Measurements from ENCODE around the gene STARD6. TPM values are rescaled to one million over a fixed set of nuclear protein-coding genes. Genes with fewer than 3 reads are reported as not detected.

STARD6 gene, protein sequence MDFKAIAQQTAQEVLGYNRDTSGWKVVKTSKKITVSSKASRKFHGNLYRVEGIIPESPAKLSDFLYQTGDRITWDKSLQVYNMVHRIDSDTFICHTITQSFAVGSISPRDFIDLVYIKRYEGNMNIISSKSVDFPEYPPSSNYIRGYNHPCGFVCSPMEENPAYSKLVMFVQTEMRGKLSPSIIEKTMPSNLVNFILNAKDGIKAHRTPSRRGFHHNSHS
- not detected for polyA plus RNA-seq (2013, experiment 1 of 4)
- polyA plus RNA-seq (2013, experiment 2 of 4), result 0.43 TPM
- polyA plus RNA-seq (2013, experiment 3 of 4), result not detected
- not detected for polyA plus RNA-seq (2013, experiment 4 of 4)

GRCh38 chr18:54357660-54358494, at the start of gene STARD6, which contains the start of gene C18orf54:
TSS of gene STARD6 (minus strand) at chr18:54357858. CDS start at chr18:54354573, 3,285 bp downstream.
TSS of gene C18orf54 (plus strand) at chr18:54357906. CDS start at chr18:54360573, 2,667 bp downstream.
- H3K36me3 ChIP-seq (ENCODE audit: control insufficient read depth, insufficient read depth, low read length), result peaks cover 16% of the 10 kb centered on the region
- H3K9me3 ChIP-seq (ENCODE audit: control insufficient read depth, low read length), result no peaks in the 10 kb centered on the region
- peak within 1 kb of the TSS; percentile 19 for H3K27ac ChIP-seq (ENCODE audit: insufficient read depth, low read depth, low read length, poor library complexity, severe bottlenecking)
- 0 to 1% methylated on average over 62 of the region's 62 CpGs for WGBS, 2 experiments
- no peaks in the 10 kb centered on the region for H3K27me3 ChIP-seq (ENCODE audit: control insufficient read depth, insufficient read depth, low read length, poor library complexity, severe bottlenecking)
- peak within 1 kb of the TSS; percentile 67 for H3K4me3 ChIP-seq (ENCODE audit: insufficient read depth, low read depth, low read length)
- H3K4me1 ChIP-seq (ENCODE audit: control insufficient read depth, insufficient read depth, low read length), result no peaks in the 10 kb centered on the region

GRCh38 chr18:54405290-54405689, 47.6 kb upstream of the STARD6 start:
- Histone ChIP-seq H3K4me1 (ENCODE audit: control insufficient read depth, insufficient read depth, low read length) (no peaks in the 10 kb centered on the region), H3K27ac (ENCODE audit: insufficient read depth, low read depth, low read length, poor library complexity, severe bottlenecking) (no peak overlapping the region), H3K4me3 (ENCODE audit: insufficient read depth, low read depth, low read length) (no peak overlapping the region), H3K27me3 (ENCODE audit: control insufficient read depth, insufficient read depth, low read length, poor library complexity, severe bottlenecking) (no peaks in the 10 kb centered on the region), H3K36me3 (ENCODE audit: control insufficient read depth, insufficient read depth, low read length) (no peaks in the 10 kb centered on the region), H3K9me3 (ENCODE audit: control insufficient read depth, low read length) (no peaks in the 10 kb centered on the region)

- Histone ChIP-seq H3K27ac (ENCODE audit: insufficient read depth, low read depth, low read length, poor library complexity, severe bottlenecking) (no peak overlapping the region), H3K36me3 (ENCODE audit: control insufficient read depth, insufficient read depth, low read length) (no peaks in the 10 kb centered on the region), H3K4me1 (ENCODE audit: control insufficient read depth, insufficient read depth, low read length) (no peaks in the 10 kb centered on the region), H3K4me3 (ENCODE audit: insufficient read depth, low read depth, low read length) (no peak overlapping the region), H3K9me3 (ENCODE audit: control insufficient read depth, low read length) (no peaks in the 10 kb centered on the region), H3K27me3 (ENCODE audit: control insufficient read depth, insufficient read depth, low read length, poor library complexity, severe bottlenecking) (no peaks in the 10 kb centered on the region)
- 100% methylated on average over 1 of the region's 1 CpG; no CpG with 5 or more reads in 1 of the 2 experiments for WGBS, 2 experiments
Observed at GRCh38 chr18:54396760-54397159, 39.1 kb upstream of the STARD6 start.

DNA sequence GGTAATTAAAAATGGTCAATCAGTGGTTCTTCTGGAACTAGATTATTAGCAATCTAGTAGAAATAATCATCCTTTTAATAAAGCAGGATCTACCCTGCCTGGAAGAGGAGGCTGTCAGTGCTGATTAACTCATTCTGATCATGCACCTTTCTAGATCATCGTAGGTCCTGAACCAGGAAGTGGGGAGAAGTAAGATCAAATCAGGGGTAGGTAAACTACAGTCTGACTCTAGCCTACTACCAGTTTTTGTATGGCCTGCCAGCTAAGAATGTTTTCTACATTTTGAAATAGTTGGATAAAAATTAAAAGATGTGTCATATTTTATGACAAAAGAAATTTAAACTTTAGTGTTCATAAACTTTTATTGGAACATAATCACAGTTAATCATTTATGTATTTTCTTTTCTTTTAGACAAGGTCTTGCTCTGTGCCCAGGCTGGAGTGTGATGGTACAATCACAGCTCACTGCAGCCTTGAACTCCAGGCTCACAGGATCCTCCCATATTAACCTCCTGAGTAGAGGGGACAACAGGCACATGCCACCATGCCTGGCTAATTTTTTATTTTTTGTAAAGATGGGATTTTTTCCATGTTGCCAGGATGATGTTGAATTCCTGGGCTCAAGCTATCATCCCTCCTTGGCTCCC, 36.1 kb upstream of the STARD6 start:
- WGBS, 2 experiments, result 90 to 94% methylated on average over 1 of the region's 1 CpG
- Histone ChIP-seq H3K4me1 (ENCODE audit: control insufficient read depth, insufficient read depth, low read length) (no peaks in the 10 kb centered on the region), H3K36me3 (ENCODE audit: control insufficient read depth, insufficient read depth, low read length) (no peaks in the 10 kb centered on the region), H3K27ac (ENCODE audit: insufficient read depth, low read depth, low read length, poor library complexity, severe bottlenecking) (no peak overlapping the region), H3K9me3 (ENCODE audit: control insufficient read depth, low read length) (no peaks in the 10 kb centered on the region), H3K27me3 (ENCODE audit: control insufficient read depth, insufficient read depth, low read length, poor library complexity, severe bottlenecking) (no peaks in the 10 kb centered on the region), H3K4me3 (ENCODE audit: insufficient read depth, low read depth, low read length) (no peak overlapping the region)

GRCh38 chr18:54392543-54393023, 34.9 kb upstream of the STARD6 start:
- Histone ChIP-seq H3K27ac (ENCODE audit: insufficient read depth, low read depth, low read length, poor library complexity, severe bottlenecking) (no peak overlapping the region), H3K4me1 (ENCODE audit: control insufficient read depth, insufficient read depth, low read length) (no peaks in the 10 kb centered on the region), H3K36me3 (ENCODE audit: control insufficient read depth, insufficient read depth, low read length) (no peaks in the 10 kb centered on the region), H3K9me3 (ENCODE audit: control insufficient read depth, low read length) (no peaks in the 10 kb centered on the region), H3K27me3 (ENCODE audit: control insufficient read depth, insufficient read depth, low read length, poor library complexity, severe bottlenecking) (no peaks in the 10 kb centered on the region), H3K4me3 (ENCODE audit: insufficient read depth, low read depth, low read length) (no peak overlapping the region)
- 11 to 43% methylated on average over 2 to 3 of the region's 3 CpGs for WGBS, 2 experiments

DNA sequence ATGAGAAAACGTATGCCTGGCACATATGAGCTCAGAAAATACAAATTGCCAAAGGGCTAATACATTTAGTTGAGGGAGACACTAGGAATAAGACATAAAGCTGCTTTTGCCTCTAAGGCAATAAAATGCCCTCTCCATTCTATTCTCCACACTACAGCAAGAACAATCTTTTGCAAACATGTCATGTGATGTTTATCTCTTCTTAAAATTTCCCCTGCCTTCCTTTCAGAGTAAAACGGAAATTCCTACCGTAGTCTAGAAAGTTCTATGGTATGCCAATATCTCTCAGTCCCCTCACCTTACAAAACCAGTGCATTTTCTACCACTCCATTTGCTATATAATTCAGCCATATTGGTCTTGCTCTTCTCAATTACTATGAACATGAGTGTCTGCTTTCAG, 33.2 kb upstream of the STARD6 start:
- Histone ChIP-seq H3K36me3 (ENCODE audit: control insufficient read depth, insufficient read depth, low read length) (no peaks in the 10 kb centered on the region), H3K4me3 (ENCODE audit: insufficient read depth, low read depth, low read length) (no peak overlapping the region), H3K27ac (ENCODE audit: insufficient read depth, low read depth, low read length, poor library complexity, severe bottlenecking) (no peak overlapping the region), H3K9me3 (ENCODE audit: control insufficient read depth, low read length) (no peaks in the 10 kb centered on the region), H3K4me1 (ENCODE audit: control insufficient read depth, insufficient read depth, low read length) (no peaks in the 10 kb centered on the region), H3K27me3 (ENCODE audit: control insufficient read depth, insufficient read depth, low read length, poor library complexity, severe bottlenecking) (no peaks in the 10 kb centered on the region)
- 86 to 97% methylated on average over 3 of the region's 3 CpGs for WGBS, 2 experiments

DNA sequence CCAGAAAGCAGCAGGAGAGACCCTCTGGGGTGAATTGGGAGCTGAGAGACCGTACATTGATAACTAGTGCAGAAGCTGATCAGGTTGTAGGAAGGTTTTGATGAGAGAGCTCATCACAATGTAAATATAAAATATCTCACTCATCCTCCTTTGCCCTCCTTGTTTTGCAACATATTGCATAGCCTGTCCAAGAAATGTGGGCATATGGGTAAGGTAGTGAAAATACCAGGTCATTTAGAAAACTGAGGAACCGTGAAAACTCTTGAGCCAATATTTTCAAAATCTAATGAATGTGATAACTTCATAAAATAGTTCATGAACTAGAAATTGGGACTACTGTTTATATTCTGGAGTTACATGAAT, 31.5 kb upstream of the STARD6 start:
- WGBS, 2 experiments, result 43% methylated on average over 2 of the region's 2 CpGs; no CpG with 5 or more reads in 1 of the 2 experiments
- no peaks in the 10 kb centered on the region for H3K4me1 ChIP-seq (ENCODE audit: control insufficient read depth, insufficient read depth, low read length)
- H3K27me3 ChIP-seq (ENCODE audit: control insufficient read depth, insufficient read depth, low read length, poor library complexity, severe bottlenecking), result no peaks in the 10 kb centered on the region
- H3K27ac ChIP-seq (ENCODE audit: insufficient read depth, low read depth, low read length, poor library complexity, severe bottlenecking), result no peak overlapping the region
- H3K4me3 ChIP-seq (ENCODE audit: insufficient read depth, low read depth, low read length), result no peak overlapping the region
- no peaks in the 10 kb centered on the region for H3K36me3 ChIP-seq (ENCODE audit: control insufficient read depth, insufficient read depth, low read length)
- no peaks in the 10 kb centered on the region for H3K9me3 ChIP-seq (ENCODE audit: control insufficient read depth, low read length)

DNA sequence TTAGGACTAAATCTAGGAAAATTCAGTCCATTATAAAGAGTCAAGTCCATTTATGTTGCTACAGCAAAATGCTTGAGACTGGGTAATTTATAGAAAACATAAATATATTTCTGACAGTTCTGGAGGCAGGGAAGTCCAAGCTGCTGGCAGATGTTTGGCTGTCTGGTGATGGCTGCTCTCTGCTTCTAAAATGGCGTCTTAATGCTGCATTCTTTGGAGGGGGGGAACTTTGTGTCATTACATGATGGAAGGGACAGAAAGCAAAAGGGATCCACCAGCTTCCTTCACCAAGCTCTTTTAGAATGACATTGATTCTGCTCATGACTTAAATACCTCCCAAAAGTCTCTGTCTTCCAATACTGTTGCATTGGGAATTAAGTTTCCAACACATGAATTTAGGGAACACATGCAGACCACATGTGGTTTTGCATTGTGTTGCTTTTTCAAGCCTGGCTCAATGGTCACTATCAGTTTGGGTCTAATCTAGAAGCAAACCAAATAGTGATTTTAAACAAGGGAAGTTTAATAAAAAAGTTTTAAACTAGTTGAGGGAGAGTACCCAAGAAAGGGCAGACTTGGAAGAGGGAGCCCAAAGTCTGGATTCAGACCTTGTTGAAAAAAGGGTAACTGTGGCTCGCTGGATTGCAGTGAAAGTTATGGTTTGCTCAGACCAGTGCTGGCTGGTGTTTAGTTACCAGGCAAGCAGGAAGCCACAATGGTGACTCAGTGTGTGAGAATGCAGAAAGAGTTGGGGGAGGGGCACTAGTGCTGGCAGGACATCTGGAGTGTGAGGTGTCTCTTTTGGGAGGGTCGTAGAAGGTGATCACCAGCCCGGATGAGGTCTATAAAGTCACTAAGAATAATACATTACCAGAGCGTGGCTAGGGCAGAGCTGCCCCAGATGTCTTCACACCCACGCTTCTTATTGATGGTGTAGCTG, 30.8 kb upstream of the STARD6 start:
- Histone ChIP-seq H3K4me3 (ENCODE audit: insufficient read depth, low read depth, low read length) (no peak overlapping the region), H3K36me3 (ENCODE audit: control insufficient read depth, insufficient read depth, low read length) (no peaks in the 10 kb centered on the region), H3K27ac (ENCODE audit: insufficient read depth, low read depth, low read length, poor library complexity, severe bottlenecking) (no peak overlapping the region), H3K27me3 (ENCODE audit: control insufficient read depth, insufficient read depth, low read length, poor library complexity, severe bottlenecking) (no peaks in the 10 kb centered on the region), H3K4me1 (ENCODE audit: control insufficient read depth, insufficient read depth, low read length) (no peaks in the 10 kb centered on the region), H3K9me3 (ENCODE audit: control insufficient read depth, low read length) (no peaks in the 10 kb centered on the region)
- WGBS, 2 experiments, result 48 to 71% methylated on average over 6 of the region's 6 CpGs

DNA sequence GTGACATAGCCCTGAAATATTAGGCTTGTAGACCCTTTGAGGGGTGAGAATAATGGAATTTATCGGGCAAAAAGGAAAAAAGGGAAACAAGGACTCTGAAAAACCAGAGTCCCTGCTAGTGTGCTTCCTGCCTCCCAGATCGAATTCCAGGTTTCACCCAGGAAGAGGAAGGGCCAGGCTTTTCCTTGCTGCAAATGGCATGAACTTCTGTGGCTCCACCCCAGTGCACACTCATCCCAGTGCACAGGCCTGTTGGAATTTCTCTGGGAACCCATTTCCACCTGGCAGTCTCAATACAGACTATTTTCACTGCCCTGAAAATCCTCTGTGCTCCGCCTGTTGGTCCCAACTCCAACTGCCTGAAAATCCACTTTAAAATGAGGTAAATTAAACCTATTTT, 30.0 kb upstream of the STARD6 start:
- Histone ChIP-seq H3K4me3 (ENCODE audit: insufficient read depth, low read depth, low read length) (no peak overlapping the region), H3K4me1 (ENCODE audit: control insufficient read depth, insufficient read depth, low read length) (no peaks in the 10 kb centered on the region), H3K36me3 (ENCODE audit: control insufficient read depth, insufficient read depth, low read length) (no peaks in the 10 kb centered on the region), H3K9me3 (ENCODE audit: control insufficient read depth, low read length) (no peaks in the 10 kb centered on the region), H3K27me3 (ENCODE audit: control insufficient read depth, insufficient read depth, low read length, poor library complexity, severe bottlenecking) (no peaks in the 10 kb centered on the region), H3K27ac (ENCODE audit: insufficient read depth, low read depth, low read length, poor library complexity, severe bottlenecking) (no peak overlapping the region)
- WGBS, 2 experiments, result 96% methylated on average over 3 of the region's 3 CpGs
